ENCODE data around the gene FRMD6.
"Not testable (repeated sequence)": the region's sequence is repeated elsewhere in the genome, so short reads cannot be mapped to it uniquely, and the experiment has no call there.

Gene FRMD6

GRCh38 chr14:51727526-51727925 lies 75.8 kb downstream of the FRMD6 start:
- DNase-seq, result no peak

DNA sequence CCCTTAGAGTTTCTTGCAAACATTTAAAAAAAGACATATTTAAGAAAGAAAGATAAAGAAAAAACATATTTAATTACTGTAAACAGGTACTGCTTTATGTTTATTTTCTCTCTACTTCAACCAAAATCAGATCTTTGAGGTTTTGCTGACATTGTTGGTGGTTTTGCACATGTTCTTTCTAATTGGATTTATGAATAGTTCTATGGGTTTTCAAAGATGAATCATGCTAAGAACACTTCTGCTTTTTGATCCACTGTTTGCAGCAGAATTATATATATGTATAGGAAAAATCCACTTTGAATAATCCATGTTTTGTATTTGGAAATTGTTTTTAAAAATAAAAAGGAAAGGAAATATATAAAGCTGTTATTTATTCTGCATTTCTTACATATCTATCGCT lies 78.4 kb downstream of the FRMD6 start:
- DNase-seq, result no peak

DNA sequence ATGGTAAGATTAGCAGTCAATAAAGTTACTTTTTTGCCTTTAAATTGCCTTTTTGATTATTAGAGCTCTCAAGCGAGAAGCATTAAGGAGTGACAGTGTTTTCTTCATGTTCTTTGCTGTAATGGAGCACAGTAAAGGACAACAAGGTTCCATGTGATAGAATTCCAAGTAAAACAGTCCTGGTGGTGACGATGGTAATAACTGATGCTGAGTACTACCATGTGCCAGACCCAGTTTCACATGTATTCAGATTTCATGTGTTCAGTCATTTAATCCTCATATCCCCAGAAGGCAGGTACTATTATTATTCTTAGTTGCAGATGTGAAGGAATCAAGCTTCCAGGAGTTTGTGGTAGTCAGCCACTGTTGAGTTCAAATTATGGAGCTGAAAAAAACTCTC lies 79.0 kb downstream of the FRMD6 start:
- DNase-seq, result no peak

DNA sequence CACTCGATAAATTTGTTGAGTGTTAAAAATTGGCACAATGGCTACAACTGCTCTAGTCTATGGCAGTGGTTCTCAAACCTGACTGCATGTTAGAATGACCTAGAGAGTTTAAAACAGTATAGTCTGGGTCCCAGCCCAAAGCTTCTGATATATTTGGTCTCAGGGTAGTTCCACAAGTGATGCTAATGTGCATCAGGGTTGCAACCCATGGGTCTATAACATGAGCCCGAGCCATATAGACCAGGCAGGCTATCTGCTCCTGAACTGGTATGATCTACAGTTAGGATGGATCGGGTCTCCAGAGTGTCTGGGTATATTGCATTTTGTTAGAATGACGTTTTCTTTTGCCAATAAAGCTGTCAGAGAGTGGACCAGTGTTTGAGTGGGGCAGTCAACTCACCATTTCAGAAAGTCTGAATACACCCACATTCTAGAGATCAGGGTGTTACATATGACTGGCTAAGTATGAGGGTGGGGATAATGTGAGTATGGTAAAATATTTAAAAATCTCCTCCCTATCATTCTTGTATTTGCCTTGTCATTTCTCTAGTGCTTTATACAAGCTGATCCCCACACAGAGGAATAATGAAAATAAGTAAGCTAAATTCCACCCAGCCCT lies 80.9 kb downstream of the FRMD6 start:
- no peak for DNase-seq

- no peak for DNase-seq
Observed at GRCh38 chr14:51733147-51733546, 81.4 kb downstream of the FRMD6 start.

DNA sequence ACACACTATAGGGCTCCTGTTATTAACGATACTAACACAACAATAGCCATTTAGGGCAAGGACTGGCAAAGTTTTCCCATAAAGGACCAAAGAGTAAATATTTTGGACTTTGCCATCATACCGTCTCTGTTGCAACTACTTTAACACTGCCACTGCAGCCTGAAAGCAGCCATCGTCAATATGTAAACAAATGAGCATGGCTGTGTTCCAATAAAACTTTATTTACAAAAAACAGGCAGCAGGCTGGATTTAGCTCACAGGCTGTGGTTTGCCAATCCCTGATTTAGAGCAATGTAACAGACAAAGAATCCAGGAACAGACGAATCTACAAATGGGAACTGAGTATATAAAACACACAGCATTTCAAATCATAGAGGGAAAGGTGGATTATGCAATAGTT lies 84.1 kb downstream of the FRMD6 start:
- no peak for DNase-seq

- DNase-seq, result peak; percentile 77
Observed at GRCh38 chr14:51738754-51739153, 87.0 kb downstream of the FRMD6 start.

DNA sequence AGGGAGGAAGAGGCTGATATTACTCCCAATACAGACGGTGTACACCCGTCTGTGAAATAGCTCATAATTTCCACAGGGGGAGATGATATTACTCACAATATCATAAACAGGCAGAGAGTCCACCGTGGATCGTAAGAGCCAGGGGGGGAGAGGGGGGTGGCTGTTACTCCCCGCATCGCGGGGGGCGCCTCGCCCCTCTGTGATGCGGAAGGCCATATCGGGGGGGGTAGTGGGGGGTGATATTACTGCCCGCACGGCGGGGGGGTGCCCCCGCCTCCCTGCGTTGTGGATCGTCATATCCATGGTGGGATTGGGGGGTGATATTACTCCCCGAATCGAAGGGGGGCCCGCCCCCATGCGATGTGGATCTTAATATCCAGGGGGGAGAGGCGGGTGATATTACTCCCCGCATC lies 91.9 kb downstream of the FRMD6 start:
- no peak for DNase-seq

GRCh38 chr14:51744372-51745130 lies 92.8 kb downstream of the FRMD6 start:
- DNase-seq, result no peak

- not testable (repeated sequence) for DNase-seq
Observed at GRCh38 chr14:51746823-51747222, 95.1 kb downstream of the FRMD6 start.

GRCh38 chr14:51750542-51750941 lies 98.8 kb downstream of the FRMD6 start:
- DNase-seq, result no peak

GRCh38 chr14:51751611-51752345 lies 100.1 kb downstream of the FRMD6 start:
- not testable (repeated sequence) for DNase-seq

DNA sequence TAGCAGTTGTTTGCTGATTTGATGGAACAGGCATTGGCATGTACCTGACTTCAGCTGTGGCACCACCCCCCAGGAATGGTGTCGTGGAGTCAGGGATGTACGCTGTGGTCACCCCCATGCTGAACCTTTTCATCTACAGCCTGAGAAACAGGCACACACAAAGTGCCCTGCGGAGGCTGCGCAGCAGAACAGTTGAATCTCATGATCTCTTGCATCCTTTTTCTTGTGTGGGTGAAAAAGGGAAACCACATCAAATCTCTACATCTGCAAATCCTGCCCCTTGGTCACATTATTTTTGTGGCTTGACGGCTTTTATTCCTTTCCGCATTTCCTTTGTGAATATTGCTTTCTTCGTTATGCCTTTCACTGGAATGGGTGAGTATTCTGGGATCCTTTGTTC lies 106.0 kb downstream of the FRMD6 start:
- not testable (repeated sequence) for DNase-seq

GRCh38 chr14:51759950-51760349 lies 108.2 kb downstream of the FRMD6 start:
- no peak for DNase-seq

GRCh38 chr14:51765726-51766125 lies 114.0 kb downstream of the FRMD6 start:
- not testable (repeated sequence) for DNase-seq

DNA sequence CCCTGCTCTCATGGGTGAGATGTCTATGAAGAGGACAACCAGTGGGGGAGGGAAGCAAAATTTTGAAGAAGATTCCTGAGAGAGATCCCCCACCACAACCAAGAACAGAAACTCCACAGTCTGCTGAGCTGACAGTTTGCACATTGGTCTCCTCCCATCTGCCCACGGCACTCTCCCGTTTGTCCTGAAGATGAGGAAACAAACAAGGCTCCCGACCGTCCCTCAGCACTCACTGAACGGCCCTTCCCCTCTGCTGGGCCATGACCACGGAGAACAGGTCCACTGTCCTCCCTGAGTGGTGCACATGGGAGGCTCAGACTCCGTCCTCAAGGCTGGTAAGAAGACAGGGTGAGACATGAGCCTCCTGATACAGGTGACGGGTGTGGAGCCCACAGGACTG lies 114.9 kb downstream of the FRMD6 start:
- DNase-seq, result not testable (repeated sequence)

DNA sequence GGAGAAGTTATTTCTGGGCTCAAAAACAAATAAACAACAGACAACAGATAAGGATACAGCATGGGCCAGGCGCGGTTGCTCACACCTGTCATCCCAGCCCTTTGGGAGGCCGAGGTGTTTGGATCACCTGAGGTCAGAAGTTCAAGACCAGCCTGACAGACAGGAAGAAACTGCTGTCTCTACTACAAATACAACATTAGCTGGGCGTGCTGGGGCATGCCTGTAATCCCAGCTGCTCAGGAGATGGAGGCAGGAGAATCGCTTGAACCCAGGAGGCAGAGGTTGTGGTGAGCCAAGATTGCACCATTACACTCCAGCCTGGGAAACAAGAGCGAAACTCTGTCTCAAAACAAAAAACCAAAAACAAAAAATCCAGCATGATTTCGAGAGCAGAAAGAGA lies 117.6 kb downstream of the FRMD6 start:
- DNase-seq, result not testable (repeated sequence)

GRCh38 chr14:51774209-51774608 lies 122.5 kb downstream of the FRMD6 start:
- no peak for DNase-seq

GRCh38 chr14:51776102-51776894 lies 124.6 kb downstream of the FRMD6 start:
- DNase-seq, result peak; percentile 78

- DNase-seq, result peak; percentile 83
Observed at GRCh38 chr14:51780006-51780692, 128.4 kb downstream of the FRMD6 start.

Data from NCI-H1694 treated with DMSO at 0.1 percent for 48 hours (cell line).